Vagina (tissue), 2 donors: Measurements from ENCODE around the gene PRX.

Source experiments
- CTCF ChIP-seq, 3 experiments: fragments of 450-650 bp in 2 of 3; fragments of 200-600 bp in 1 of 3; sonication (generic) in 1 of 3; IDR thresholded peaks; one replicate each; pipeline ENCODE4 v1.5.1; 2017 to 2019; ENCODE audit warnings: antibody characterized with exemption in 3 of 3, mild to moderate bottlenecking in 2 of 3, moderate library complexity in 2 of 3
- POLR2A ChIP-seq, 2 donors: fragments of 450-650 bp; IDR thresholded peaks; one replicate each; pipeline ENCODE4 v1.6.1; 2017; ENCODE audit warnings: antibody characterized with exemption in 2 of 2, mild to moderate bottlenecking in 2 of 2, moderate library complexity in 2 of 2
- POLR2AphosphoS5 ChIP-seq, 2 donors: sonication (generic); formaldehyde crosslinking; IDR thresholded peaks; one replicate each; pipeline ENCODE4 v1.9.0; 2017; ENCODE audit warnings: antibody characterized with exemption in 2 of 2, mild to moderate bottlenecking in 2 of 2, low read depth in 1 of 2; ENCODE audit not compliant: insufficient read depth in 1 of 2

GRCh38 chr19:40360708-40361241 lies 52.4 kb downstream of the PRX start:
- TF ChIP-seq CTCF (IDR thresholded peaks at IDR 0.05) (no peak), POLR2AphosphoS5 (IDR thresholded peaks at IDR 0.05; ENCODE audit: insufficient read depth in 1 of 2, low read depth in 1 of 2) (no peak), POLR2A (IDR thresholded peaks at IDR 0.05) (no peak)
